Measurements from ENCODE around the gene CSGALNACT2. TPM values are rescaled to one million over a fixed set of nuclear protein-coding genes. Genes with fewer than 3 reads are reported as not detected.

Gene CSGALNACT2
- polyA plus RNA-seq, 1 of the 3 experiments (the other 2 are of a cell fraction) = 11.5 TPM

DNA sequence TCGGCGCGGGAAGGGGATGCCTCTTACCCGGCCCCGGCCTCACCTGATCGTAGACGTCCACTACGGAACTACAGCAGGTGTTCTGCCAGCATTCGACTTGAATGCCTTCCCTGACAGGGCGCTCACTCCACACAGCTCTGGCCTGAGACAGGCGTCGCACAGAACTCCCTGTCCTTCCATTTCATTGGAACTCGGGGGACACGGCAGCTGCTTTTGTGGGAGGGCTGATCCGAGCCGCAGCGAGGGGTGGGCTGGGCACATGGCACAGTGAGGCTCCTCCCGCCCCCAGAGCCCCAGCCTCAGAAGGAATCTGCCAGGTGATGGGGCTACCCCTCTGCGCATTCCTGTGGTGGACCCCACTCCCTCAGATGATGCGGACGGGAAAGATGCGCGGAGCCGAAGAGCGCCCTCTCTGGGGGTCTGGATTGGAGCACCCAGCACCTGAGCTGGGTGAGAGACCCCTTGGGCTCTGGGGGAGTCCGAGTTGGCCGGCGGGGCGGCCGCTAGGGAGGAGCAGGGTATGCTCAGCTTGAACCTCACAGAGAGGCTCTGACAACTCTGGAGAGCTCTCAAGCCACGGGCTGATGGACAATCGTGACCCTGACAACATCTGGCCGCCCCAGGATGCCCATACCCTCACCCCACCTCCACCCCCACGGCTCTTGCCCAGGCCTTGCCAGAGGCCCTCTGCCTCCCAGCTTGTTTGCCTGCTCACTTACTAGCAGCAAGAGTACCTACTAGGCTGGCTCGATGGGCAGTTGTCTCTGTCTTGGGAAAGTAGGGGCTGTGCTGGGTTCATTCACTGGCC, 92.1 kb downstream of the CSGALNACT2 start:
- POLR2A ChIA-PET = no interaction called here
- WGBS (ENCODE audit: low lambda C conversion rate) = 51% methylated on average over 20 of the region's 35 CpGs
- TF ChIP-seq CHD2 (IDR thresholded peaks at IDR 0.05; ENCODE audit: low read length, partially characterized antibody) = no peak
- no peak for TF ChIP-seq GATA2 (CRISPR knock-in tag; IDR thresholded peaks at IDR 0.05)
- no peak for TF ChIP-seq EZH2phosphoT487 (IDR thresholded peaks at IDR 0.05; ENCODE audit: borderline replicate concordance, low read depth)
- no peak for TF ChIP-seq FOXJ3 (CRISPR knock-in tag; IDR thresholded peaks at IDR 0.05)
- TF ChIP-seq, protein P1, sequence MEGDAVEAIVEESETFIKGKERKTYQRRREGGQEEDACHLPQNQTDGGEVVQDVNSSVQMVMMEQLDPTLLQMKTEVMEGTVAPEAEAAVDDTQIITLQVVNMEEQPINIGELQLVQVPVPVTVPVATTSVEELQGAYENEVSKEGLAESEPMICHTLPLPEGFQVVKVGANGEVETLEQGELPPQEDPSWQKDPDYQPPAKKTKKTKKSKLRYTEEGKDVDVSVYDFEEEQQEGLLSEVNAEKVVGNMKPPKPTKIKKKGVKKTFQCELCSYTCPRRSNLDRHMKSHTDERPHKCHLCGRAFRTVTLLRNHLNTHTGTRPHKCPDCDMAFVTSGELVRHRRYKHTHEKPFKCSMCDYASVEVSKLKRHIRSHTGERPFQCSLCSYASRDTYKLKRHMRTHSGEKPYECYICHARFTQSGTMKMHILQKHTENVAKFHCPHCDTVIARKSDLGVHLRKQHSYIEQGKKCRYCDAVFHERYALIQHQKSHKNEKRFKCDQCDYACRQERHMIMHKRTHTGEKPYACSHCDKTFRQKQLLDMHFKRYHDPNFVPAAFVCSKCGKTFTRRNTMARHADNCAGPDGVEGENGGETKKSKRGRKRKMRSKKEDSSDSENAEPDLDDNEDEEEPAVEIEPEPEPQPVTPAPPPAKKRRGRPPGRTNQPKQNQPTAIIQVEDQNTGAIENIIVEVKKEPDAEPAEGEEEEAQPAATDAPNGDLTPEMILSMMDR (IDR thresholded peaks at IDR 0.05) = no peak
- no peak for TF ChIP-seq RAD21 (IDR thresholded peaks at IDR 0.05; ENCODE audit: low read length)
- TF ChIP-seq FOSL2 (IDR thresholded peaks at IDR 0.05; ENCODE audit: borderline replicate concordance, low read depth) = no peak
- Histone ChIP-seq H3K27ac (ENCODE audit: low read depth in 2 of 2, low read length in 1 of 2) (no peak overlapping the region), H3K4me2 (no peak overlapping the region), H3K79me2 (ENCODE audit: insufficient read depth) (no peaks in the 10 kb centered on the region), H2AFZ (ENCODE audit: low read depth) (no peak overlapping the region), H3K9me2 (no peaks in the 10 kb centered on the region), H3K4me1 (ENCODE audit: control insufficient read depth in 1 of 2, insufficient read depth in 2 of 2, low read depth in 1 of 2, low read length in 1 of 2) (no peaks in the 10 kb centered on the region; a peak in 1 of 4 replicates), H3K27me3 (ENCODE audit: insufficient read depth) (peaks cover 33% of the 10 kb centered on the region), H3K4me3 (ENCODE audit: low read depth in 2 of 2, low read length in 1 of 2) (no peak overlapping the region), H3K9me3 (no peaks in the 10 kb centered on the region), H3F3A (replicated peaks; ENCODE audit: insufficient read depth) (no peaks in the 10 kb centered on the region), H3K36me3 (replicated peaks in 1 of 2; ENCODE audit: control insufficient read depth in 1 of 2, insufficient read depth in 2 of 2, low read length in 1 of 2) (no peaks in the 10 kb centered on the region), H3K9ac (no peak overlapping the region), H4K20me1 (ENCODE audit: insufficient read depth) (no peaks in the 10 kb centered on the region)
- no peak for DNase-seq
- CTCF ChIA-PET = interaction anchor here (0.6 to 1.1 kb wide), 5 partner anchors 8 to 75 kb away, joined by 3 to 4 read pairs (median 3); no protein-coding TSS in a partner anchor

DNA sequence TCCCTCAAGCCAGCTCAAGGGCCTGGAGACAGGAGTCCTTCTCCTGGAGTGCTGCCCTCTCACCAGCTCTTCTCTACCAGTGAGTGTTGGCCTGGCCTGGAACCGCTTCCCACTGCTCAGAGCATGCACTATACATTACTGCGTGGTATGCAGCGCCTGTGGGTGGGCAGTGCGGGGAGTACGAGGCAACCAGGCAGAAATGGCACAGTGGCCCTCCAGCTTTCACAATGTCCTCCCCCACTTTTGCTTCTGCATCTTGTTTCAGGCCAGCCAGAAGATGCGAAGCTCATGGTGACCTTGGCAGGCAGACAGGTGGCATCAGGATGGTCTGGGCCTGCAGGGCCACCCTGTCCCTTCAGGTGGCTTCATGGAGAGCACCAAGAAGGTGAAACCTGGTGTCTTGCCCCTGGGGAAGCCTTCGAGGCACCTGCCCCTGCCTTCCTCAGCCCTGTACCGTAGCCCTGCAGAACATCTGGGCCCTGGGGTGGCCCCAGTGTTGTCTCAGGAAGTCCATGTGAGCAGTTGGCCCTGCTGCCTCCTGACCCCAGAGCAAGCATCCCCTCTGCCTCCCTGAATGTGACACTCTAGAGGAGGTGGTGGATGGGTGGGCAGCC, 92.8 kb downstream of the CSGALNACT2 start:
- 66% methylated on average over 4 of the region's 8 CpGs for WGBS (ENCODE audit: low lambda C conversion rate)
- Histone ChIP-seq H3K4me3 (ENCODE audit: low read depth in 2 of 2, low read length in 1 of 2) (no peak overlapping the region), H4K20me1 (ENCODE audit: insufficient read depth) (no peaks in the 10 kb centered on the region), H3K9me2 (no peaks in the 10 kb centered on the region), H3K9ac (no peak overlapping the region), H3K79me2 (ENCODE audit: insufficient read depth) (no peaks in the 10 kb centered on the region), H3K27me3 (ENCODE audit: insufficient read depth) (peaks cover 33% of the 10 kb centered on the region), H3F3A (replicated peaks; ENCODE audit: insufficient read depth) (no peaks in the 10 kb centered on the region), H3K4me1 (ENCODE audit: control insufficient read depth in 1 of 2, insufficient read depth in 2 of 2, low read depth in 1 of 2, low read length in 1 of 2) (no peaks in the 10 kb centered on the region; a peak in 1 of 4 replicates), H3K4me2 (no peak overlapping the region), H2AFZ (ENCODE audit: low read depth) (no peak overlapping the region), H3K9me3 (no peaks in the 10 kb centered on the region), H3K27ac (ENCODE audit: low read depth in 2 of 2, low read length in 1 of 2) (no peak overlapping the region), H3K36me3 (replicated peaks in 1 of 2; ENCODE audit: control insufficient read depth in 1 of 2, insufficient read depth in 2 of 2, low read length in 1 of 2) (no peaks in the 10 kb centered on the region)
- DNase-seq = no peak
- TF ChIP-seq GATA2 (CRISPR knock-in tag; IDR thresholded peaks at IDR 0.05) (no peak), GABPA (IDR thresholded peaks at IDR 0.05; ENCODE audit: low read depth) (no peak), RCOR1 (IDR thresholded peaks at IDR 0.05; ENCODE audit: low read length) (no peak), JUND (IDR thresholded peaks at IDR 0.05) (no peak), EP300 (IDR thresholded peaks at IDR 0.05; ENCODE audit: borderline replicate concordance in 1 of 2, low read depth in 1 of 2, low read length in 1 of 2) (no peak), CHD2 (IDR thresholded peaks at IDR 0.05; ENCODE audit: low read length, partially characterized antibody) (no peak)
- TF ChIP-seq, protein P2, sequence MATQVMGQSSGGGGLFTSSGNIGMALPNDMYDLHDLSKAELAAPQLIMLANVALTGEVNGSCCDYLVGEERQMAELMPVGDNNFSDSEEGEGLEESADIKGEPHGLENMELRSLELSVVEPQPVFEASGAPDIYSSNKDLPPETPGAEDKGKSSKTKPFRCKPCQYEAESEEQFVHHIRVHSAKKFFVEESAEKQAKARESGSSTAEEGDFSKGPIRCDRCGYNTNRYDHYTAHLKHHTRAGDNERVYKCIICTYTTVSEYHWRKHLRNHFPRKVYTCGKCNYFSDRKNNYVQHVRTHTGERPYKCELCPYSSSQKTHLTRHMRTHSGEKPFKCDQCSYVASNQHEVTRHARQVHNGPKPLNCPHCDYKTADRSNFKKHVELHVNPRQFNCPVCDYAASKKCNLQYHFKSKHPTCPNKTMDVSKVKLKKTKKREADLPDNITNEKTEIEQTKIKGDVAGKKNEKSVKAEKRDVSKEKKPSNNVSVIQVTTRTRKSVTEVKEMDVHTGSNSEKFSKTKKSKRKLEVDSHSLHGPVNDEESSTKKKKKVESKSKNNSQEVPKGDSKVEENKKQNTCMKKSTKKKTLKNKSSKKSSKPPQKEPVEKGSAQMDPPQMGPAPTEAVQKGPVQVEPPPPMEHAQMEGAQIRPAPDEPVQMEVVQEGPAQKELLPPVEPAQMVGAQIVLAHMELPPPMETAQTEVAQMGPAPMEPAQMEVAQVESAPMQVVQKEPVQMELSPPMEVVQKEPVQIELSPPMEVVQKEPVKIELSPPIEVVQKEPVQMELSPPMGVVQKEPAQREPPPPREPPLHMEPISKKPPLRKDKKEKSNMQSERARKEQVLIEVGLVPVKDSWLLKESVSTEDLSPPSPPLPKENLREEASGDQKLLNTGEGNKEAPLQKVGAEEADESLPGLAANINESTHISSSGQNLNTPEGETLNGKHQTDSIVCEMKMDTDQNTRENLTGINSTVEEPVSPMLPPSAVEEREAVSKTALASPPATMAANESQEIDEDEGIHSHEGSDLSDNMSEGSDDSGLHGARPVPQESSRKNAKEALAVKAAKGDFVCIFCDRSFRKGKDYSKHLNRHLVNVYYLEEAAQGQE (IDR thresholded peaks at IDR 0.05; ENCODE audit: low read depth, low read length) = no peak
- ChIA-PET CTCF (interaction anchor here (0.6 to 1.1 kb wide), 3 partner anchors 9 to 74 kb away, joined by 3 read pairs; no protein-coding TSS in a partner anchor), POLR2A (no interaction called here)

All from SK-N-SH (cell line).